WI38 (cell line): ENCODE measurements around the gene KTN1.

ENCODE experiments used
- H3K4me3 ChIP-seq: 2 replicates; pipeline ENCODE4 v1.5.1; 2011; ENCODE audit warnings: low read depth, mild to moderate bottlenecking, control low read depth, low read length
- CTCF ChIP-seq: IDR thresholded peaks from 2 replicates; pipeline ENCODE4 v1.5.1; 2012; ENCODE audit warnings: low read depth, mild to moderate bottlenecking, control low read depth, low read length

Gene KTN1

GRCh38 chr14:55701638-55702037 is 121.6 kb downstream of the KTN1 start:
- no peak overlapping the region for H3K4me3 ChIP-seq
- no peak for TF ChIP-seq CTCF

GRCh38 chr14:55702511-55702910 is 122.5 kb downstream of the KTN1 start:
- H3K4me3 ChIP-seq: no peak overlapping the region
- no peak for TF ChIP-seq CTCF

- H3K4me3 ChIP-seq: no peak overlapping the region
- no peak for TF ChIP-seq CTCF
Observed at GRCh38 chr14:55704654-55705053, 124.6 kb downstream of the KTN1 start.

- no peak overlapping the region for H3K4me3 ChIP-seq
- TF ChIP-seq CTCF: no peak
Observed at GRCh38 chr14:55705651-55706364, 125.8 kb downstream of the KTN1 start.

GRCh38 chr14:55706365-55706684 is 126.3 kb downstream of the KTN1 start:
- TF ChIP-seq CTCF: no peak
- no peak overlapping the region for H3K4me3 ChIP-seq

GRCh38 chr14:55706893-55707292 is 126.9 kb downstream of the KTN1 start:
- TF ChIP-seq CTCF: no peak
- H3K4me3 ChIP-seq: no peak overlapping the region

- no peak overlapping the region for H3K4me3 ChIP-seq
- TF ChIP-seq CTCF: peak; percentile 49
Observed at GRCh38 chr14:55707365-55707804, 127.4 kb downstream of the KTN1 start.
